RPMI8226 (cell line): Measurements from ENCODE around the gene SCRT2.

ENCODE experiments used
- DNase-seq: peaks from one replicate; pipeline ENCODE4 v3.0.0-alpha.2; 2015

Gene SCRT2

GRCh38 chr20:623021-623420 is 52.6 kb downstream of the SCRT2 start:
- DNase-seq = no peak

- DNase-seq = peak; percentile 48
Observed at GRCh38 chr20:622161-622560, 53.4 kb downstream of the SCRT2 start.

GRCh38 chr20:621125-621756 is 54.4 kb downstream of the SCRT2 start:
- DNase-seq = no peak

GRCh38 chr20:620246-620645 is 55.4 kb downstream of the SCRT2 start:
- DNase-seq = no peak

GRCh38 chr20:618980-619379 is 56.6 kb downstream of the SCRT2 start:
- DNase-seq = no peak

GRCh38 chr20:617934-618690 is 57.5 kb downstream of the SCRT2 start:
- DNase-seq = no peak

- no peak for DNase-seq
Observed at GRCh38 chr20:615514-615913, 60.1 kb downstream of the SCRT2 start.

GRCh38 chr20:611843-612185 is 63.8 kb downstream of the SCRT2 start:
- DNase-seq = no peak
